HG03135 (cell line): ENCODE data around the gene PRAMEF33.
"Not testable (repeated sequence)": the region's sequence is repeated elsewhere in the genome, so short reads cannot be mapped to it uniquely, and the experiment has no call there.

ENCODE experiments used
- ATAC-seq: cut with Tn5 transposase; IDR thresholded peaks from one replicate; pipeline ENCODE4 v1.9.1; 2021; ENCODE audit warnings: mild to moderate bottlenecking, moderate library complexity; ENCODE audit not compliant: unreplicated experiment

The PRAMEF33 gene, protein sequence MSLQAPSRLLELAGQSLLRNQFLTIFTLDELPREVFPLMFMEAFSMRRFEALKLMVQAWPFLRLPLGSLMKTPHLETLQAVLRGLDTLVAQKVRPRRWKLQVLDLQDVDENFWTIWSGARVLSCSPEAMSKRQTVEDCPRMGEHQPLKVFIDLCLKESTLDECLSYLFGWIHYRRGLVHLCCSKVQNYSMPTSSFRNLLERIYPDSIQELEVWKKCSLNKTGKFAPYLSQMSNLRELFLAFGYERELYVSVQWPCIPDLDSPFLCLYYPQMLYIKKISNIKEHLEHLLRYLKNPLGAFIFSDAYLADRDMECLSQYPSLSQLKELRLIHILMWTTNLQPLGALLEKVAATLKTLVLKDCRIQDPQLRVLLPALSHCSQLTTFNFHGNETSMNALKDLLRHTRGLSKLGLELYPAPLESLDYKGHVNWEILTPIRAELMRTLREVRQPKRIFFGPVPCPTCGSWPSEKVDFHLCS

DNA sequence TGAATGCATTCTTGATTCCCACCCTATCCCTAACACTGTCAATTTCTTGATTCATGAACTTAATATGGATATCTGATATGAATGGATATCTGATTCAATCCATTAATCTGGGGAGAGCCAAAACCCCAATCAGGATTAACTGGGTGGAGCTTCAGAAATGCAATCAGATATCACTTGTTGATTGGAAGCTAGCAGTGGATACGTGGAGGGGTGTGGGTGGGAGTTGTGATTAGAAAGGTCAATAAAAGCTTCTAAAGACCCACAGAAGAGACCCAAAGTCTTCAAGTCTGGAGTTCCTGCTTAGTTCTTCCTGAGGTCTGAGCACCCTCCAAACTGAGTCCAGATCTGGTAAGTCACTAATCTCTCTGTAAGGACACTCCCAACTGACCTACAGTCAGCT, at the start of gene PRAMEF33:
PRAMEF33 (plus strand) TSS at position 301 of the 400 bp plus-strand sequence. CDS start 2,416 bp downstream, outside the sequence.
- not testable (repeated sequence) for ATAC-seq

DNA sequence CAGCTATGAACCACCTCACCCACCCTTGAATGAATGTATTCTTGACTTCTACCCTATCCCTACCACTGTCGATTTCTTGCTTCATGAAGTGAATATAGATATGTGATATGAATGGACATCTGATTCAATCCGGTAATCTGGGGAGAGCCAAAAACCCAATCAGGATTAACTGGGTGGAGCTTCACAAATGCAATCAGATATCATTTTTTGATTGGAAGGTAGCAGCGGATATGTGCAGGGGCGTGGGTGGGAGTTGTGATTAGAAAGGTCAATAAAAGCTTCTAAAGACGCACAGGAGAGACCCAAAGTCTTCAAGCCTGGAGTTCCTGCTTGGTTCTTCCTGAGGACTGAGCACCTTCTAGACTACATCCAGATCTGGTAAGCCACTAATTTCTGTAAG, 49.4 kb upstream of the PRAMEF33 start, which contains the start of gene PRAMEF5:
PRAMEF5 (plus strand) TSS at position 301 of the 400 bp plus-strand sequence. CDS start 5,071 bp downstream, outside the sequence.
- not testable (repeated sequence) for ATAC-seq

DNA sequence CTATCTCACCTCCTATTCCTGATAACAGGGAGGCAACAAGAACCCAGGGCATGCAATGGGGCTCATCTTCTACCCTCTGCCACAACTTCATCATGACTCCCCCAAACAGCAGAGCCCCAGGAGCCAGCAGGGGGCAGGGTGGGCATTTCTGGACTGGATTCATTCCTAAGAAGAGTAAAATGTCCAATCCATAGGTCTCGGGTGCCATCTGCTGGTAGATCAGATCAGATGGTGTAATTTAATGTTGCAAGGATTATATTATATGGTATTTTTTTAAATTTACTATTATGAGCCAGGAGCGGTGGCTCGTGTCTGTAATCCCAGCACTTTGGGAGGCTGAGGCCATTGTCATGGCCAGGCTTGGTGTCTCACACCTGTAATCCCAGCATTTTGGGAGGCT, 38.2 kb upstream of the PRAMEF33 start:
- not testable (repeated sequence) for ATAC-seq

DNA sequence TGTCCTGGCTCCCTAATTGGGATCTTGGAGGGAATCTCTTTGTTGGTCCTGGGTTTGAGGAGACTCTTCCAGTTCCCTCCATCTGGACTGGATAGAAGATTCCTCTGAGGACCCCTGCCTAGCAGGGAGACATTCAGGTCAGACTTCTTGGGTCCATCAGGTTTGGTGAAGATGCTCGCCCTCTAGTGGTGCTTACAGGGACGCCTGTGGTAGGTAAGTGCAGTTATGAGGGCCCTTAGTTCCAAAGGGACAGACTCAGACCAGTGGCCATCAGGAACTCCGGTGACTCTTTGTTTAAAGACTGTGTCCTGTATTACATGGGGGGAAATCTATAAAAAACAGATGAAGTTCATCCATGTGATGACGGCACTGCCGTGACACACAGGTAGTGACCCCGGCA, 26.3 kb upstream of the PRAMEF33 start:
- not testable (repeated sequence) for ATAC-seq

DNA sequence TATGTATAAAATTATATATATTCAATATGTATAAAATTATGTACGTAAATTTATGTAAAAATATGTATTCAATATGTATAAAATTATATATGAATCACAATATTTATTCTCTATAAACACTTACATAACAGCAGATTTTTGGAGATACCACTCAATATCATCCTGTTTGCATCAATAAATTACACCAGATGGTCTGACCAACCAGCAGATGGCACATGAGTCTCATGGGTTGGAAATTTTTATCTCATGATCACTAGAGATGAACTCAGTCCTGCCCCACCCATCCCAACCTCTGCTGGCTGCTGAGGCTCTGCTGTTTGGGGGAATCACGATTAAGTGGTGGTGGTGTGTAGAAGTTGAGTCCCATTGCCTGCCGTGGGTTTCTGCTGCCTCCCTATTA, 23.7 kb upstream of the PRAMEF33 start:
- not testable (repeated sequence) for ATAC-seq

DNA sequence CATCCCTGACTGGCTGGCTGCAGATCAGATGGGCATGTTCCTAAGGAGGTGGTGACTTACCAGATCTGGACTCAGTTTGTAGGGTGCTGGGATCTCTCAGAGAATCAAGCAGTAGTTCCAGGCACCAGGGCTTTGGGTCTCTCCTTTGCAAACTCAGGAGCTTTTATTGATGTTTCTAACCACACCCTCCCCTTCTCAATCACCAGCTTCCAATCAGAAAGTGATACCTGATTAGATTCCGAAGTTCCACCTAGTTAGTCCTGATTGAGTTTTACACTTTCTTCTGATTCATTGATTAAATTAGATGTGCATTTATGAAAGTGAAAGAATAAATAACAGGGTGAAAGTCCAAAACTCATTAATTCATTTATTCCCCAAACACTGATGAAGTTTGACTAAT, 18.3 kb upstream of the PRAMEF33 start, which contains the start of gene PRAMEF8:
PRAMEF8 (minus strand) TSS at position 101 of the 400 bp plus-strand sequence. CDS start 1,046 bp downstream, outside the sequence.
- not testable (repeated sequence) for ATAC-seq

DNA sequence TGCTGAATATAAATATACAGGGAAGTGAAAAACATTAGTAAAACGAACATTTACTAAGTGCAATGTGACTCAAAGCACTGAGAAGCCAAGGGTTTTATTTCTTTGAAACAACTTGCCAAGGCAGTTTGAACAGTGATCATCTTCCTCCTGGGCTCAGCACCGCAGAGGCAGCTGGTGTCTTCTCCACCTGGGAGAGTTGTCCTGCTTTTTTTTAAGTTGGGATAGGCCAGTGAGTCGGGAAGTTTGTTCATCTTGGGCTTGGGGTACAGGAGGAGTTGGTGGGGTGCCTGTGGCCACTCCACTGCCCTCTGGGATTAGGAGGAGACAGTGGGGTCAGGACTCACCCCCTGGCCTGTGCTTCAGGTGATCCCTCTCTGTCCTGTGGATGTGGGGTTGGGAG, 14.3 kb upstream of the PRAMEF33 start:
- ATAC-seq = not testable (repeated sequence)

DNA sequence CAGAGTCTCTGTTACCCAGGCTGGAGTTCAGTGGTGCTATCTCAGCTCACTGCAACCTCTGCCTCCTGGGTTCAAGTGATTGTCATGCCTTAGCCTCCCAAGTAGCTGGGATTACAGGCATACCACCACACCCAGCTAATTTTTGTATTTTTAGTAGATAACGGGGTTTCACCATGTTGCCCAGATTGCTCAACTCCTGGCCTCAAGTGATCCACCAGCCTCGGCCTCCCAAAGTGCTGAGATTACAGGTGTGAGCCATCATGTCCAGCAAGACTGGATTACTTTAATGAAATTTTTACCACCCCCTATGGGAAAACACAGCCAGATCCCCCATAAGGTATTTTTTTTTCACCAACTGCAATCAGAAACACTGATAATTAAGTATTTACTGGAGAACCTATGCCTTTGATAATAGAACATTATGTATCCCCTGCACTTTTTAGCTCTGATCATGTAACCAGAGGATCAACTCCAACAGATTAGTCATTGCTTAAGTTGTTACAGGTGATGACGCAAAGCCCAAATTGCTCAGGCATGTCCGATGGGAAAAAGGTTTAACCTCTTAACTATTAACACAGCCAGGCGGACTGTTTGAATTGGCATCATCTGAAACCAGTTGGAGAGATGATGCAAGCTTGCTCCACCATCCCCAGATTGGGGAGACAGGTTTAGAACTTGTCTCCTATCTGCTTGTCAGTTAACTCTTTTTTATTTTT, 6.0 kb upstream of the PRAMEF33 start:
- ATAC-seq = not testable (repeated sequence)

DNA sequence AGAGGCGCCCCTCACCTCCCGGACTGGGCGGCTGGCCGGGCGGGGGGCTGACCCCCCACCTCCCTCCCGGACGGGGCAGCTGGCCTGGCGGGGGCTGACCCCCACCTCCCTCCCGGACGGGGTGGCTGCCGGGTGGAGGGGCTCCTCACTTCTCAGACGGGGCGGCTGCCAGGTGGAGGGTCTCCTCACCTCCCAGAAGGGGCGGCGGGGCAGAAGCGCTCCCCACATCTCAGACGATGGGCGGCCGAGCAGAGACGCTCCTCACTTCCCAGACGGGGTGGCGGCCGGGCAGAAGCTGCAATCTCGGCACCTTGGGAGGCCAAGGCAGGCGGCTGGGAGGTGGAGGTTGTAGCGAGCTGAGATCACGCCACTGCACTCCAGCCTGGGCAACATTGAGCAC, 4.6 kb upstream of the PRAMEF33 start:
- not testable (repeated sequence) for ATAC-seq

DNA sequence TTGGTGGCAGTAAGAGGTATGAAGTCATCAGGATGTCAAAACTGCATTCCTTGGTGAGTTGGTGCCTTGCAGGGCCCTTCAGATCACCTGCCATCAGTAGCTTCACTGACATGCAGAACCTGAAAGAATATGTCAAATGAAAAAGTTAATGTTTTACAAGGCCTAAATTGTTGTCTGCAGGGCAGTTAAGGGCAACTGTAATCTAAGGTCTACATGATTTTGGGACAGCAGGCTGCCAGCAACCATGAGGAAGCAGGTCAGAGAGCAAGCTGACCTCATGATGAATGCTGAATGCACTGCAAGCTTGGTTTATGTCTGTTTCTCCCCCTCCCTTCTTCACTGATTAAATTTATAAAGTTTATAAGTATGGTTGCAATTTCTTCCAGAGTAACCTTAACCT, 1.1 kb upstream of the PRAMEF33 start:
- ATAC-seq = not testable (repeated sequence)

DNA sequence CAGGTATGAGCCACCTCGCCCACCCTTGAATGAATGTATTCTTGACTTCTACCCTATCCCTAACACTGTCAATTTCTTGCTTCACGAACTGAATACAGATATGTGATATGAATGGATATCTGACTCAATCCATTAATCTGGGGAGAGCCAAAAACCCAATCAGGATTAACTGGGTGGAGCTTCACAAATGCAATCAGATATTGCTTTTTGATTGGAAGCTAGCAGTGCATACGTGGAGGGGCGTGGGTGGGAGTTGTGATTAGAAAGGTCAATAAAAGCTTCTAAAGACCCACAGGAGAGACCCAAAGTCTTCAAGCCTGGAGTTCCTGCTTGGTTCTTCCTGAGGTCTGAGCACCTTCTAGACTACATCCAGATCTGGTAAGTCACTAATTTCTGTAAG, 11.9 kb downstream of the PRAMEF33 start, which contains the start of gene PRAMEF15:
PRAMEF15 (plus strand) TSS at position 301 of the 400 bp plus-strand sequence. CDS start 2,827 bp downstream, outside the sequence.
- ATAC-seq = not testable (repeated sequence)

DNA sequence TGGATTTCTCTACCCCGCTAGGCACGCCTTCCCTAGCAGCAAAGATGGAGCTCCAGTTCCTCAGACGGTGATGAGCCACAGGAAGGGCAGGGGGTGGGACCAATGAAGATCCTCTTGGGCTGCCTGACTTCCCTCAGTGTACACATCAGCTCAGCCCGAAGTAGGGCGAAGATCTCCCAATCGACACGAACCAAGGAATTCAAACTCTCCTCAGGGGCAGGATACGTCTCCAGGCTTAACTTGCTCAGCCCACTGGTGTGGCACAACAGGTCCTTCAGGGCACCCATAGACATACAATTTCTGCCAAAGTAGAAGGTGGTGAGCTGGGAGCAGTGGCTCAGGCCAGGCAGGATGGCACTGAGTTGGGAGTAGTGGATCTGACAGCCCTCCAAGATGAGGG, 39.2 kb downstream of the PRAMEF33 start:
- not testable (repeated sequence) for ATAC-seq

DNA sequence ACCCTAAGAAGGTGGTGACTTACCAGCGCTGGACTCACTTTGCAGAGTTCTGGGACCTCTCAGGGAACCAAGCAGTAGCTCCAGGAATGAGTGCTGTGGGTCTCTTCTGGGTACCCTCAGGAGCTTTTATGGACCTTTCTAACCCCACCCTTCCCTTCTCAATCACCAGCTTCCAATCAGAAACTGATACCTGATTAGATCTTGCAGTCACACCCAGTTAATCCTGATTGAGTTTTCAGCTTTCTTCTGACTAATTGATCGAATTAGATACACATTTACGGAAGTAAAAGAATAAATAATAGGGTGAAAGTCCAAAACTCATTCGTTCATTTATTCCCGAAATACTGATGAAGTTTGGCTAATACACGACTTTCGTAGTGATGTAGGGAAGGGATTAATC, 43.7 kb downstream of the PRAMEF33 start, which contains the start of gene PRAMEF14:
PRAMEF14 (minus strand) TSS at position 101 of the 400 bp plus-strand sequence. CDS start 1,820 bp downstream, outside the sequence.
- not testable (repeated sequence) for ATAC-seq

DNA sequence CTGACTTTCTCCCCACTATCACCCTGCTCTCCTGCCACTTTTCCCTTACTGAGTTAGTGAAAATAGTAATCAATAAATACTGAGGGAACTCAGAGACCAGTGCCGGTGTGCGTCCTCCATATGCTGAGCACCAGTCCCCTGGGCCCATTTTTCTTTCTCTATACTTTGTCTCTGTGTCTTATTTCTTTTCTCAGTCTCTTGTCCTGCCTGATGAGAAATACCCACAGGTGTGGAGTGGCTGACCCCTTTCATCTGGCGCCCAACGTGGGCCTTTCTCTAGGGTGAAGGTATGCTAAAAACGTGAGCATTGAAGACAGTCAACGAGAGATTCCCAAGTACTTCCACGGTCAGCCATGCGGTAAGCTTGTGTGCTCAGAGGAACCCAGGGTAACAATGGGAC, 50.1 kb downstream of the PRAMEF33 start:
- not testable (repeated sequence) for ATAC-seq

DNA sequence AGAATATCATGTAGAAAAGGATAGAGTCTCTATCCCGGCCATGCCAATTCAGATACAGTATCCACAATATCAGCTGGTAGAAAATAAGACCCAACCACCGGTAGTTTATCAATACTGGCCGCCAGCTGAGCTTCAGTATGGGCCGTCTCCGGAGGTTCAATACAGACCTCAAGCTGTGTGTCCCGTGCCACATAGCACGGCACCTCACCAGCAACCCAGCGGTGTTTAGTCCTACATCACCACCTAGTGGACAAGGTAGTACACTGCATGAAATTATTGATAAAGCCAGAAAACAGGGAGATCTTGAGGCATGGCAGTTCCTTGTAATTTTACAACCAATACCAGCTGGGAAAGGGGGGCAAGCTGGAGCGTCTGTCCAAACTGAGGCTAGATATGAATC, 51.1 kb downstream of the PRAMEF33 start:
- not testable (repeated sequence) for ATAC-seq

DNA sequence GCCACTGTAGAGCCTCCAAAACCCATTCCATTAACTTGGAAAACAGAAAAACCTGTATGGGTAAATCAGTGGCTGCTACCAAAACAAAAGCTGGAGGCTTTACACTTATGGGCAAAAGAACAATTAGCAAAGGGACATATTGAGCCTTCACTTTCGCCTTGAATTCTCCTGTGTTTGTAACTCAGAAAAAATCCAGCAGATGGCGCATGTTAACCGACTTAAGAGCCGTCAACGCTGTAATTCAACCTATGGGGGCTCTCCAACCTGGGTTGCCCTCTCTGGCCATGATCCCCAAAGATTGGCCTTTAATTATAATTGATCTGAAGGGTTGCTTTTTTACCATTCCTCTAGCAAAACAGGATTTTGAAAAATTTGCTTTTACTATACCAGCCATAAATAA, 53.4 kb downstream of the PRAMEF33 start:
- ATAC-seq = not testable (repeated sequence)
